ENCODE measurements around the gene CCDC102B.

DNA sequence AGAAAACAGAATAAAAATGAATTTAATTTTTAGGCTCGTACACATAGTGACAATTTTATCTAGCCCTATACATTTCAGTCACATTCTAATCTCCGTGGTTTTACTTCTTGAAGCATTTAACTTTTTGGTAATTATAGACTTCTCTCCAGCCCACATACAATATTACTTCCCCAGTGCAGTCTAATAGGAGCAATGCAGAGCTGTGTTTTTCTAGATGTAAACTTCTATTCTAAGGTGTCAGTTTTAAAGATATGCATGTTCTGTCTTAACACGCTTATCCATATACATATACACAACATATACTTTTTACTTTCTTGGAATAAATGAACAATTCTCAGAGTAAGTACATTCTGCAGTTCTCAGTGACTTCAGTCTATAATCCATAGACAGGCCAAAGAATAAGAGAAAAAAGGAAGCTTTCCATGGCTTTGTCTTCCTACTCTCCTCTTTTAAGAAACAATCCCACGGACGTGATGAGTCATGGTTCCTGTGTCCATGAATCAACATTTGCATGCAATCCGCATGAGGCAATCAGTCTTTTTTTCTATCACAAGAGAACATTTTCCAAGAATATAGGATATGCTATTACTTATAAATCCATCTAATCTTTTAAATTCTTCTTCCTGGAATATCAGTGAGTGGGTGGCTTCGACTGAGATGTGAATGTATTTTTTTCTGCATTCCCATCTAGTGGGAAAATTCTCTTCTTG, 42.8 kb downstream of the CCDC102B start:
- TF ChIP-seq, protein P1, sequence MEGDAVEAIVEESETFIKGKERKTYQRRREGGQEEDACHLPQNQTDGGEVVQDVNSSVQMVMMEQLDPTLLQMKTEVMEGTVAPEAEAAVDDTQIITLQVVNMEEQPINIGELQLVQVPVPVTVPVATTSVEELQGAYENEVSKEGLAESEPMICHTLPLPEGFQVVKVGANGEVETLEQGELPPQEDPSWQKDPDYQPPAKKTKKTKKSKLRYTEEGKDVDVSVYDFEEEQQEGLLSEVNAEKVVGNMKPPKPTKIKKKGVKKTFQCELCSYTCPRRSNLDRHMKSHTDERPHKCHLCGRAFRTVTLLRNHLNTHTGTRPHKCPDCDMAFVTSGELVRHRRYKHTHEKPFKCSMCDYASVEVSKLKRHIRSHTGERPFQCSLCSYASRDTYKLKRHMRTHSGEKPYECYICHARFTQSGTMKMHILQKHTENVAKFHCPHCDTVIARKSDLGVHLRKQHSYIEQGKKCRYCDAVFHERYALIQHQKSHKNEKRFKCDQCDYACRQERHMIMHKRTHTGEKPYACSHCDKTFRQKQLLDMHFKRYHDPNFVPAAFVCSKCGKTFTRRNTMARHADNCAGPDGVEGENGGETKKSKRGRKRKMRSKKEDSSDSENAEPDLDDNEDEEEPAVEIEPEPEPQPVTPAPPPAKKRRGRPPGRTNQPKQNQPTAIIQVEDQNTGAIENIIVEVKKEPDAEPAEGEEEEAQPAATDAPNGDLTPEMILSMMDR (IDR thresholded peaks at IDR 0.05; ENCODE audit: control extremely low read depth in 1 of 3, insufficient read depth in 1 of 3, low read depth in 1 of 3, low read length in 3 of 3), result no peak
- TF ChIP-seq HDAC6 (IDR thresholded peaks at IDR 0.05; ENCODE audit: low read depth, low read length) (no peak), TAF1 (IDR thresholded peaks at IDR 0.05; ENCODE audit: low read depth, low read length) (no peak), ASH2L (IDR thresholded peaks at IDR 0.05; ENCODE audit: low read length) (no peak), YY1 (IDR thresholded peaks at IDR 0.05; ENCODE audit: low read depth, low read length) (no peak), EP300 (IDR thresholded peaks at IDR 0.05; ENCODE audit: borderline replicate concordance in 1 of 2, low read depth in 2 of 2, low read length in 2 of 2) (no peak), BACH1 (IDR thresholded peaks at IDR 0.05; ENCODE audit: low read length) (peak; percentile 74), POLR2AphosphoS5 (IDR thresholded peaks at IDR 0.05; ENCODE audit: low read depth, low read length) (no peak), POLR2A (IDR thresholded peaks at IDR 0.05; ENCODE audit: control extremely low read depth in 1 of 2, low read depth in 2 of 2, low read length in 2 of 2) (no peak), CEBPB (IDR thresholded peaks at IDR 0.05; ENCODE audit: low read depth, low read length) (no peak; the same call in 1 of the 2 replicates), POU5F1 (IDR thresholded peaks at IDR 0.05; ENCODE audit: low read depth, low read length) (no peak), EZH2 (IDR thresholded peaks at IDR 0.05; ENCODE audit: low read depth, low read length, severe bottlenecking) (no peak), KDM4A (IDR thresholded peaks at IDR 0.05; ENCODE audit: low read depth, low read length, severe bottlenecking) (no peak)
- TF ChIP-seq, protein P2, sequence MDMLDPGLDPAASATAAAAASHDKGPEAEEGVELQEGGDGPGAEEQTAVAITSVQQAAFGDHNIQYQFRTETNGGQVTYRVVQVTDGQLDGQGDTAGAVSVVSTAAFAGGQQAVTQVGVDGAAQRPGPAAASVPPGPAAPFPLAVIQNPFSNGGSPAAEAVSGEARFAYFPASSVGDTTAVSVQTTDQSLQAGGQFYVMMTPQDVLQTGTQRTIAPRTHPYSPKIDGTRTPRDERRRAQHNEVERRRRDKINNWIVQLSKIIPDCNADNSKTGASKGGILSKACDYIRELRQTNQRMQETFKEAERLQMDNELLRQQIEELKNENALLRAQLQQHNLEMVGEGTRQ (IDR thresholded peaks at IDR 0.05; ENCODE audit: low read length), result no peak
